ENCODE results near the gene HOXA11.

DNA sequence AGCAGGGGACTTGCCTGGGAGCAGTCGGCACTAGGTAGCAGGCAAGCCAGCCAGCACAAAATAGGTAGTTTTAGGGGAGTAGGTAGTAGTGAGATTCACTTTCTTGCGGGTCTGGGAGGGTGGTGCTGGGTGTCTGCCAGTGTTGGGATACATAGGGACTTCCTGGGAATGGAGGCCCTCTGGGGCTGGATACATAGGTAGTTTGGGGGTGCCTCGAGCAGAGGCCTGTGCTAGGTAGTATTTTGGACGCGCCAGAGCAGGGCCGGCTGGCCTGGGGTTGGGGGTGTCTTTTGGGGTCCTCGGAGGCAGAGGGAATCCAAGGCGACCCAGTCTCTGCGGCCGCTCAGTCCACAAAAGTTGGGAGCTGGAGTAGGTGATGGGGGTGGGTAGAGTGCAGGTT lies 30.7 kb downstream of the HOXA11 start:
- TF ChIP-seq ESRRG (CRISPR knock-in tag; IDR thresholded peaks at IDR 0.05), result no peak
- TF ChIP-seq TCF4 (CRISPR knock-in tag; IDR thresholded peaks at IDR 0.05; ENCODE audit: borderline replicate concordance), result no peak
- no peak for TF ChIP-seq RARB (CRISPR knock-in tag; IDR thresholded peaks at IDR 0.05)
- TF ChIP-seq TSHZ2 (CRISPR knock-in tag; IDR thresholded peaks at IDR 0.05), result no peak
- no peak for TF ChIP-seq ZFP30 (CRISPR knock-in tag; IDR thresholded peaks at IDR 0.05)
- TF ChIP-seq ARNTL (CRISPR knock-in tag; IDR thresholded peaks at IDR 0.05; ENCODE audit: borderline replicate concordance, low read depth), result no peak
- no peak for TF ChIP-seq ZFP3 (CRISPR knock-in tag; IDR thresholded peaks at IDR 0.05)
- TF ChIP-seq, protein P1, sequence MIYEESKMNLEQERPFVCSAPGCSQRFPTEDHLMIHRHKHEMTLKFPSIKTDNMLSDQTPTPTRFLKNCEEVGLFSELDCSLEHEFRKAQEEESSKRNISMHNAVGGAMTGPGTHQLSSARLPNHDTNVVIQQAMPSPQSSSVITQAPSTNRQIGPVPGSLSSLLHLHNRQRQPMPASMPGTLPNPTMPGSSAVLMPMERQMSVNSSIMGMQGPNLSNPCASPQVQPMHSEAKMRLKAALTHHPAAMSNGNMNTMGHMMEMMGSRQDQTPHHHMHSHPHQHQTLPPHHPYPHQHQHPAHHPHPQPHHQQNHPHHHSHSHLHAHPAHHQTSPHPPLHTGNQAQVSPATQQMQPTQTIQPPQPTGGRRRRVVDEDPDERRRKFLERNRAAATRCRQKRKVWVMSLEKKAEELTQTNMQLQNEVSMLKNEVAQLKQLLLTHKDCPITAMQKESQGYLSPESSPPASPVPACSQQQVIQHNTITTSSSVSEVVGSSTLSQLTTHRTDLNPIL (CRISPR knock-in tag; IDR thresholded peaks at IDR 0.05; ENCODE audit: low read depth), result no peak

Data from SK-N-SH treated with all-trans-retinoic acid at 6 μM for 48 hours (cell line).